CD4-positive, alpha-beta T cell treated with Interleukin-21 for 1 hour (primary cell): Measurements from ENCODE around the gene E2F1.

Source experiments
- DNase-seq: peaks from one replicate; pipeline ENCODE4 v3.0.0-alpha.2; 2020

Gene E2F1

DNA sequence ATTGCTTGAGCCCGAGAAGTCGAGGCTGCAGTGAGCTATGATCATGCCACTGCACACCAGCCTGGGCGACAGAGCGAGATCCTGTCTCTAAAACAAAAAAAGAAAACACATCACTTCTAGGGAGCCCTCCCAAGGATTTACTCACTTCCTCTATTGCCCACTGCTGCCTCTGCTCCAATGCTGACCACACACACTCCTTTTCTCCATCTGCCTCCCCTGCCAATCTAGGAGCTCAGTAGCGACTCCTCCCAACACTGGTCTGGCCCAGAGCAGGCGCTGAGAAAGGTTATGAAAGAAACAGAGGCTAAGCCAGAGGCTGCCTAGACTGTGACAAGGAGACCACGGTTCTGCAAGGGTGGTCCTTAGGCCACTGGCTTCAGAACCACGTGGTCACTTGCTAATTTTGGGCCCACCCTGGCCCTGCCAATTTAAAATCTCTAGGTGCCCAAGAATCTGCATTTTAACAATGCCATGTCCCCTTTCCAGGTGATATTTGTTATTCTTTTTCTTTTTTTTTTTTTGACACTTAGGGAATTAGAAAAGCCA, 1.3 kb upstream of the E2F1 start:
- no peak for DNase-seq

DNA sequence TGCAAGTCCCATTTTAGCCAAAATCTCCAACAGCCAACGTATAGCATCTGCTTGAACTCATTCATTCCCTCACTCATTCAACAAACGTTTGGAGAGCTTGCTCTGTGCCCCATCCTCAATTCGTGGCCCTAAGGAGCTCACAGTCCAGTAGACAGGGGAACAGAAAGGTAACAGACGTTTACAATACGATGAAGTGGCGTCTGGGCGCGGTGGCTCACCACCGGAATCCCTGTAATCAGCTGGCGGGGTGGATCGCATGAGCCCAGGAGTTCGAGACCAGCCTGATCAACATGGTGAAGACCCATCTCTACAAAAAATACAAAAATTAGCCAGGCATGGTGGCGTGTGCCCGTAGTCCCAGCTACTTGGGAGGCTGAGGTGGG, 790 bp upstream of the E2F1 start:
- no peak for DNase-seq

DNA sequence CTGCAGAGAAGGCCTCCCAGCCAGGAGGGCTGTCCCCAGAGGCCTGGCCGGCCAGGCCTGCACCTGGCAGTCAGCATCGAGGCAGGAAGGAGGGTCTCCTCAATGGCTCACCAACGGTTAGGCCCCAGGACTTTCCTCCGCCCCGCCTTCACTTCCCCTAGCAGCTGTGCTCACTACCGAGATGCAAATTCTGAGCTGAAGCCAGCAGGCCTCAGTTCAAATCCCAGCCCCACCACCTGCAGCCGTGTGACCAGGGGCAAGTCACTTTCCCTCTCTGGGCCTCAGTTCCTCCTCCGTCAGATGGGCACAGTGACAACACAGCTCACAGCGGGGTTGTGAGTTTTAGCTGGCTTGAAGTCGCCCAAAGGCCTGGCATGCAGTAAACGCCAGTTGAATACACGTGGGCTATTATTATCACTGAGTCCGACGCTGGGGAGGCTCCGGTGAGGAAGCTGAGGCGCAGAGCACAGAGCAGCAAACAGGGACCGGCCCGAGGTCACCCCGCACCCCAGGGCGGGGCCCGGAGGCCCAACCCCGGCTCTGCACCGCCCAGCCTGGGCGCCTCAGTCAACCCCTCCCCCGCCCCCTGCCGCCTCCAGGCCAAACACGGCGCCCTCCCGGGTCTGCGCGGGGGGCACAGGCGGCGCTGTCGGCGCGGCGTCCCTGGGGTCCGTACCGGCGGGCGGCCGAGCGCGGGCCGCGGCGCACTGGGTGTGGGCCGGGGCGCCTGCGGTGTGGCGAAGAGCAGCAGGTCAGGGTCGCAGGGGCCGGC, 671 bp downstream of the E2F1 start:
- DNase-seq = no peak

DNA sequence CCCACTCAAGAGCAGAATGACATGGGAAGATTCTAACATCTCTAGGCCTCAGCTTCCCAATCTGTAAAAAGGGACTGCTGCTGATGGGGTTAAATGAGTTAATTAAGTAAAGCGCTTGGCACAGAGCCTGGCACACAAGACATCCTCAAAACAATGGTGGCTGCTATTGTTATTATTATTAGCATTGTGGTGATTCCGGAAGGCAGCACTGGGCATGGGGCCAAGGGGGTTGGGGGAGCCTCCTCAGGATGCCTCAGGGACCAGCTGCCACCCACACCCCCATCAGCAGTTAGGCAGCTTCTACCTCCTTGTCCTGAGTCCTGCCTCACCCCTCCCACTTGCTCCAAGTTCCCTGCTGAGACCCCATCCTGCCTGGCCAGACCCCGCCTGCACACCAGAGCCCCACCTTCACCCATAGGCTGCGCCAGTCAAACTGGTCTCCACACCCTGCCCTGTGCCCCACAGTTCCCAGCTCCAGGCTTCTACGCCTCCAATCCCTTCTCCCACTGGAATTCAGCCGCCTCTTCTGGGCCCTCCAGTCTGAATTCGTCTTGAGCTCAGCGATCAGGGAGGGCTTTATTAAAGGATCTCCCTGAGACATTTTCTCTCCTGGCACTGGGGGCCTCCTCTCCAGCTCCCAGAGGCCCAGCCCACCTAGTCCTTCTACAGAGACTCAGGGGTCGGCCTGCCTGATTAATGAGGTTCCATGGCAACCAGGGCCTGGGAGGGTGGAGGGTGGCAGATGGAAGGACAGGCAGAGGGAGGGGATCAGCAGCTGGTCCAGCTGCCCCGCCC, 1.5 kb downstream of the E2F1 start:
- no peak for DNase-seq

DNA sequence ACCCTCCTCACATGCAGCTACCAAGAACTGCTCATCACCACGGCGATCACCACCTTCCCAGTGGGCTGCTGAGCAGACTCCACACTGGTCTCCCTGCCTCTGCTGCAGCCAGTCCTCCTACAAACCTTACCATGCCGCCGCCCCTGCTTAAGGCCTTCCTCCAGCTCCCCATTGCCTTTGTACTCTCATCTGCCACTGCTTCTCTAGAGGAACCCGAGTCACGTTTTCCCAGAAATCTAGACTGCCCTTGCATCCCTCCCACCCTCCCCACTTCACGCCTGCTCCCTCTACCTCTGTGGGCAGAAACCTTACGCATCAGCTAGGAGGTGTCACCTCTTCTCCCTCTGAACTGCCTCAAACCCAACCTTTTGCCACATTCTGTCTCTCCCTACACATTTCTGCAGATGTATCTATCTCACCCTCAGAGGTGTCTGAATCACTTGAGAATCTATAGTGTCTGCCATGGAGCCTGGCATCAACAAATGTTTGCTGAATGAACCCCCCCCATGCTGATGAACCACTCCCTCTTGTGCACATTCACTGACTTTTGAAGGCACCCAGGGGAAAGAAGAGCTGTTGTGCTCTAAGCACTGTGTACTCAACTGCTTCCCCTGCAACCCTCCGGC, 4.3 kb downstream of the E2F1 start:
- no peak for DNase-seq

DNA sequence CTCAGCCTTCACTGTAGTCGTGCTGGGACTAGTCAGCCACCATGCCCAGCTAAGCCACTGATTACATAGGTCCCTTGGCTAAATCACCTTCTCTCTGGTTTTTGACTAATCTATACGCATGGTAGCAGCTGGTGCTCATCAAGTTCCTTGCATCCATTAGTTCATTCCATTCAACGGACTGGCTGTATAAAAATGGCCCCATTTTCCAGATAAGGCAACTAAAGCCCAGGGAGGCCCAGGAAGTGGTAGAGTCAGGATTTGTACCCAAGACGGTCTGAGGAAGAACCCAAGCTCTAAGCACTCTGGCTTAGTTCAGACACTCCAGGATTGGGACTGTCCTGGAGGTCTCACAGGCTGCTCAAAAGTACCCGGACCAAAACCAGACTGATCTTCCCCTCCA, 4.9 kb downstream of the E2F1 start:
- DNase-seq = no peak

DNA sequence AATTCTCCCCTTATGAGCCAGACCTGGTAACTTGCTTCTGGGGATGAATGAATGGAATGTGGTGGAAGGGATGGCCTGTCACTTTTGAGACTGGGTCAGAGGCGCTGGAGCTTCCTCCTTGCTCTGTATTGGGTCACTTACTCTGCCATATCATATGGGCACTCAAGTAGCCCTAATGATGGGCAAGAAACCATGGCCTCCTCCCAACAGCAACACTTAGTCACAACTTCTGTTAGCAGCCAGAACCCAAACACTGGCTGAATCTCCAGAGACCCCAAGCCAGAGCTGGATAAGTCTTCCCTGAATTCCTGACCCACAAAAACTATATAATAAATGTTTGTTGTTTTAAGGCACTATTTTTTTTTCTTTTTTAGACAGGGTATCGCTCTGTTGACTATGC, 5.5 kb downstream of the E2F1 start:
- DNase-seq = no peak

DNA sequence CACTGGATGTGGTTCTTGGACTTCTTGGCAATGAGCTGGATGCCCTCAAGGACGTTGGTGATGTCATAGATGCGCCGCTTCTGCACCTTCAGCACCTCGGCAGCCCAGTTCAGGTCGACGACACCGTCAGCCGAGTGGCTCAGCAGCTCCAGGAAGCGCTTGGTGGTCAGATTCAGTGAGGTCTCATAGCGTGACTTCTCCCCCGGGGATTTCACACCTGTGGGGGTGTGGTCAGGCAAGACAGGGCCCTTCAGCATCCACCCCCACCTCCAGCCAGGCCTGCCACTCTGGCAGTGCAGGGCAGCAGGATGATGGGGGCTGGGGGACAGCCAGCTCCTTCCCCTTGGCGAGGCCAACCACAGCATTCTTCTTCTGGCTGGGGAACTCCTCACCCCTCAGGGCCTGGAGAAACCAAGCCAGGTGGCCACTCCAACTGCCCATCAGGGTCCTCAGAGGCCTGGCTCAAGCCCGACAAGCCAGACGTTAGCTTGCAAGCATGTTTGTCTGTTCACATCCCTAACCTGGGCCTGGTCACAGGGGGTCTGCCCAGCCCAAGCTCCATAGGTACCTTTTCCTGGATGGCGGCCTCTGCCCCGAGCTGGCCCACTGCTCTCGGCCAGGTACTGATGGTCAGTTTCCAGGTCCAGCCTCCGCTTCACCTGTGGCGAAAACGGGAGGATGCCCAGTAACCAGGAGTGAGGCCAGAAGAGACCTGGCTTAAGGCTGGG, 6.3 kb downstream of the E2F1 start:
- peak; percentile 69 for DNase-seq

DNA sequence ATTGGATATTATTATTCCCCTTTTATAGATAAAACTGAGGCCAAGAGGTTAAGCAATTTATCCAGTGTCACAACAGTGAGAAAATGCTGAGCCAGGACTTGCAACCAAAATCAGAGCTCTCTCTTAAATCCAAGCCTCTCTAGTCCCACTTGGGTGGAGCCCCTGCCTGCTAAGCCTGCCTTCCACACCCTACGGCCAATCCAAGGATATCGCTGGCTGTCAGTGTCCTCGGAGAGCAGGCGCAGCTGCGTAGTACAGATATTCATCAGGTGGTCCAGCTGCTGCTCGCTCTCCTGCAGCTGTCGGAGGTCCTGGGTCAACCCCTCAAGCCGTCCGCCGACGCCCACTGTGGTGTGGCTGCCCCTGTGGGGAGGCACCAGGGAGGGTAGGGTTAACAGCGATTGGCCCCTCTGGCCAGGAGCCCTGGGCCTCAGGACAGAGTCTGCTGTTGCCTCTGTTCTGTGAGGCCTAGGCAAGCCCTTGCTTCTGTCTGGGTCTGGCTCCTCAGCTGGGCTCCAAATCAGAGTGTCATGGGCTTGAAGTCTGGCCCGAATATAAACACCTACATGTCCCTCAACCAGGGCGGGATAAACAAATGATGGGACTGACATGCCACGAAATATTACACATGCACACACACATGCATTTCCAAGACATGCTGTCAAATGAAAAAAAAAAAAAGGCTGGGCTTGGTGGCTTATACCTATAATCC, 8.0 kb downstream of the E2F1 start:
- no peak for DNase-seq

DNA sequence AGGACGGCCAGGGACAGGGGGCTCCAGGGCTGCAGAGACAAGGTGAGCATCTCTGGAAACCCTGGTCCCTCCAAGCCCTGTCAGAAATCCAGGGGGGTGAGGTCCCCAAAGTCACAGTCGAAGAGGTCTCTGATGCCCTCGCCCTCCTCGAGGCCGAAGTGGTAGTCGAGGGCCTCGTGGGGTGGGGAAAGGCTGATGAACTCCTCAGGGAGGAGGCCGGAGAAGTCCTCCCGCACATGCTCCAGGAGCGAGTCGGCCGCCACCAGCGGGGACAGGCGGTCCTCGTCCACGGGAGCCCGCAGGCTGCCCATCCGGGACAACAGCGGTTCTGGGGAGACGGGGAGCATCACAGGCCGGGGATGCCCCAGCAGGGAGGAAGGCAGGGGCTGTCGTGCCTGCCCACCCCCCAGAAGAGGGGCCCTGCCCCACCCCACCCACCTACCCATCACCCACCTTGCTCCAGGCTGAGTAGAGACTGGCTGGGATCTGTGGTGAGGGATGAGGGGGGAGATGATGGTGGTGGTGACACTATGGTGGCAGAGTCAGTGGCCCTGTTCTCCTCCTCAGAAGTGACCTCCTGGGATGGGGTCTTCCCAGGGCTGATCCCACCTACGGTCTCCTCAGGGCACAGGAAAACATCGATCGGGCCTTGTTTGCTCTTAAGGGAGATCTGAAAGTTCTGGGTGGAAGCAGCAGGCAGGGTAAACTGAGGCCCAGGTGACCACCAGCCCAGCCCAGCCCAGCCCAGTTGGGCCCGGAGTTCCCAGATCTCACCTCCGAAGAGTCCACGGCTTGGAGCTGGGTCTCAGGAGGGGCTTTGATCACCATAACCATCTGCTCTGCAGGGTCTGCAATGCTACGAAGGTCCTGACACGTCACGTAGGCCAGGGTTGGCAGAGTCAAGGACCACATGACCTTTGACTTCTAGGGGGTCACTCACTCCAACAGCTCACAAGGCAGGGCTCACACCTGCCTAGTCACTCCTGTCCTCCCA, 9.2 kb downstream of the E2F1 start:
- DNase-seq = no peak

DNA sequence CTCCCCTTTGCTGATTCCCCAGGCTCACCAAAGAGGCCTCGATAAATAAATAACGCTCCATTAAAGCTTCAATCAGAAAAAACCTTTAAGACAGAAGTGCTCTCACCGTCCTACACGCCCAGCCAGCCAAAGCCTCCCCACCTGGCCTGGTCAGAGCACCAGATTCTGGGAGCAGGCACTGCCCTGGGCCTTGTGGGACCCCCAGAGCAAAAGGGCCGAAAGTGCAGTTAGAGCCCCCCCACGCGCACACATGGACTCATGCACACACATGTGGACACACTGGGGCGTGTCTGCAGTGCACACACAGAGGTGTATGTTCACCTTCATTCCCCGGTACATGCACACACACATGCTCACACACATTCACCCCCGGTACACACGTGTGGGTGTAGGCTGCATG, 10.1 kb downstream of the E2F1 start:
- no peak for DNase-seq

DNA sequence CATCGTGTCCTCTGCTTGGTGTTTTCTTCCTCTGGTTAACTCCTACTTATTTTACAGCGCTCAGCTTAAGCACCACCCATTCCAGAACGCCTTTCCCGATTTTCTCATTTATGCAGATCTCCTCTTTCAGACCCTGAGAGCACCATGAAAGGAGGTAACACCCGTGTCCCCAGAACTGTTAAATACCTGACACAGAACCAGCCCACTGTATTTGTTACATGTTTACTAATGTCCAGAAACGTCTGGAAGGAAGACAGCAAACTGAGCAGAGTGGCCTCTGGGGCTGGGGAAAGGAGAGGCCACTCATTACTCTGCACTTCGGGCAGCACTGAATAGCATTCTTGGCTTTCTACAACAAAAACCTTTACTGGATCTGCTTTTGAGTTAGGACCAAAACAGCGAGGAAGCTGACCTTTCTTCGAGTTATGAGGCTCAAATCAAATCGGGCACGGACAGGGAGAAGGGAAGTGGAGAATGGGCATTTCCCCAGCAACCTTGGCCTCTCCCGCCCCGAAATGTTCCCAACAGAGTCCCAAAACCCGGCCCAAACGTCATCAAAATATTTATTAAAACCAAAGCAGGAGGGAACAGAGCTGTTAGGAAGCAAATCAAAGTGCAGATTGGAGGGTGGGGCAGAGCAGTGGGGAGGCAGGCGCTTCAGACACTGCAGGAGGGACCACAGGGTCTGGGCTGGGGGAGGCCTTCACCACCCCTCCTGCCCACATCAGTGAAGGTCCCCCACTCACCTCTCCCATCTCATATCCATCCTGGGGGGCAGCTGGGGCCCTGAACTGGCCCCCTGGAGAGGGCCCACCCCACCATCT, 10.8 kb downstream of the E2F1 start:
- no peak for DNase-seq

DNA sequence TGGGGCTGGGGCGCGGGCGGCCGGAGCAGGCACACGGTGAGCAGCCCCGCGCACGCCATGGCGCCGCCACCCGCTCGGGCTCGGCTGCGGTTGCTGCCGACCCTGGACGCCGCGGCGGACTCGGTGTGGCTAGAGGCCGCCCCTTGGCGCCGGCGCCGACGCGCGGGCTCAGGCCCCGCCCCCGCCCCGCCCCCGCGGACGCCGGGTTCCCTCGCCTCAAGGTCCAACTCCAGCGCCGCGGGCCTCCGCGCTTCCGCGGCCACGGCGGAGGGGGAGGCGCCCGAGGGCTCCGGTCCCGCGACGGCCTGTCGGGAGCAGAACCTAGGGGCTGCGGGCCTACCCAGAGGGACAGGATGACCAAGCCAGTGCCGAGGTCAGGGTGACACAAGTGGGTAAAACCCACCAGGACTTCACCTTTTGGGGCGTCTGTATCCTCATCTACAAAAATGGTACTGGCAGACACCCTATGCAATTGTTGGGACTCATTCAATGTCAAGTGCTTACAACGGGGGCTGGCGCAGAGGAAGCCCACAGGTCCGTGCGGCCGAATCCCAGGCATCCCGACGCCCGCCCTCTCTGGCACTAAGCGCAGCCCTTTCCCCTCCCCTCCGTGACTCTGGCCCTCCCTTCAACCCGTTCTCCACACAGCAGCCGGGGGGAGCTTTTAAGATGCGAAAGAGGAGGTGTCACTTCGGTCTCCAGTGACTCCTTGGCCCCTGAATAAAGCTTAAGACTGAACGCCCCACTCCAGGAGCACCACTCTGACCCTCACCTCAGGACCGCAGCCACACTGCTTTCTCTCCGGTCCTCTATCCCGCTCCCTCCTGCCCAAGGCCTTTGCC, 11.7 kb downstream of the E2F1 start, which contains the start of gene NECAB3:
NECAB3 (minus strand) TSS at position 135 of the 842 bp plus-strand sequence; CDS start at position 59, 76 bp downstream.
- peak; percentile 70 for DNase-seq

DNA sequence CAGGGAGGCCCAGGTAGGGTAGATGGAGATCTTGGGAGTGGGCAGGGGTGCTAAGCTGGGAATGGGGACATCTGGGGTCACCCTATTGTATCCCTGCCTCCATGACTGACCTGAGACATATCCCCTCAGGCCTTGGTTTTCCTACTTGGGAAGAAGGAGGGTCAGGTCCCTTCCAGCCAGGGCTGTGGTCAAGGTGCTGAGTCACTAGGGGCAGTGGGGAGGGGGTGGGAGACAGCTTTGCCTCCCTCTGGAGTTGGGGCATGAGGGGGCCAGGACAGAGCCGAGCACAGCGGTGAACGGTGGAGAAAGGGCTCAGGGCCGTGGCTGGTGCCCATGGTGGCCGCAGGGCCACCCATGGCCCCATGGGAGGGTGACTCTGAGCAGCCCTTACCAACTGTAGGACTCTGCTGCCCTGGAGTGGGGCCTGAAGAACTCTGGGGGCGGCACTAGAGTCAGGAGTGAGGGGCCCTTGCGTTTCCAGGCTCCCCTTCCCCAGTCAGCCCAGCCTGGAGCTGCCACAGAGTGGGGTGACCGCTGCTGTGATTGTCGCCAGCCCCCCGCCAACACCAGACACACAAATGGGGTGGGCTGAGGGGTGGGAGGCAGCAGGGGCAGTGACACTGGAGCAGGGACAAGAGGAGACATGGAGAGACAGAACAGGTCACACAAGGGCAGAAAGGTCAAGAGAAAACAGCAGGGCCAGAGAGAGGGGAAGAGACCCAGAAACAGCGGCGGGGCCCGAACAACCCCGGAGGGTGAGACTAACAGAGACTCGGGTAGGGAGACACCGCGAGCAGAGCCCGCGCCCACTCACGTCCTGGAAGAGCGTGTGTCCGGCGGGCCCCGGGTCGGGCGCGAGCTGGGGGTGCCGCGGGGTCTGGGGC, 12.5 kb downstream of the E2F1 start:
- DNase-seq = no peak

DNA sequence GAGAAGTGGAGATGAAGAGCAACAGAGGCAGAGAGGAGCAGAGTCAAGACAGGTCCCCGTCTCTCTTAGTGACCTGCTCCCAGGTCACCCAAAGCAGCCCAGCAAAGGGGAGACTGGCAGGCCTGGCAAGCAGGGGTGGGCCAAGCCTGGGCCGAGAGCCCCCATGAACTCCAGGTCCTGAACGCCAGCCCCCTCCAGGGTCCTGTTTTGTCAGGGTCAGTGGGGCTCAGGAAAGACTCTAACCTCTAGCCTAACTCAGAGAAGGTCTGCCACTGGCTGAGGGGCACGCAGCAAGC, 13.1 kb downstream of the E2F1 start:
- no peak for DNase-seq

DNA sequence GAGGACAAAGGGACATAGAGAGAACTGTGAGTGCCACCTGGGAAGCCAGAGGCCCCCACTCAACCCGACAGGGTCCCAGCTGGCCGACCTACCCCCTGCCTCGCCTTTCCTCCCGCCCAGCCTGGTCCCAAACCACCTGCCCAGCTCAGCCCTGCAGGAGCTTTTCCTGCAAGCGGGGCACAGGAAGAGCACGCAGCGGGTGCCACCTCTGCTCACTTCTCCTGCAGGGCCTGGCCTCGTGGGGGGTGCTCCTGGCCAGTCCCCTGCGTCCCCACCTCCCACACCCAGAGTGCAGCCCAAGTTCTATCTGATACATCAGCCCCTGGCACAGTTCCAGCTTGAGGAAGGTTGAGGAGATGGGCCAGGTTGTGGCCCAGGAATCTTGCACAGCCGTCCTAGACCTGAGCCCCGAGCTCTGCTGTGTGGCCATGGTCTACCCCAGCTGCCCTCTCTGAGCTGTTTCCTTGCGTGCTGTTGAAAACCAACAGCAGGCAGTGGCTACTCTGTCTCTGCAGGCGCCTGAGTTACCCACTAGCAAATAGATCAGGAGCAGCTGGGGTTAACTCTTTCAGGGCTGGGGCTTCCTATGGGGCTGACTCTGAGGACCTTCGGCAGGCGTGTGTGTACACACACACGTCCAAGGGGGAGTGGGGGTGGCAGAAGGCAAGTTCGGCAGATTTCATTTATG, 13.6 kb downstream of the E2F1 start:
- DNase-seq = no peak

DNA sequence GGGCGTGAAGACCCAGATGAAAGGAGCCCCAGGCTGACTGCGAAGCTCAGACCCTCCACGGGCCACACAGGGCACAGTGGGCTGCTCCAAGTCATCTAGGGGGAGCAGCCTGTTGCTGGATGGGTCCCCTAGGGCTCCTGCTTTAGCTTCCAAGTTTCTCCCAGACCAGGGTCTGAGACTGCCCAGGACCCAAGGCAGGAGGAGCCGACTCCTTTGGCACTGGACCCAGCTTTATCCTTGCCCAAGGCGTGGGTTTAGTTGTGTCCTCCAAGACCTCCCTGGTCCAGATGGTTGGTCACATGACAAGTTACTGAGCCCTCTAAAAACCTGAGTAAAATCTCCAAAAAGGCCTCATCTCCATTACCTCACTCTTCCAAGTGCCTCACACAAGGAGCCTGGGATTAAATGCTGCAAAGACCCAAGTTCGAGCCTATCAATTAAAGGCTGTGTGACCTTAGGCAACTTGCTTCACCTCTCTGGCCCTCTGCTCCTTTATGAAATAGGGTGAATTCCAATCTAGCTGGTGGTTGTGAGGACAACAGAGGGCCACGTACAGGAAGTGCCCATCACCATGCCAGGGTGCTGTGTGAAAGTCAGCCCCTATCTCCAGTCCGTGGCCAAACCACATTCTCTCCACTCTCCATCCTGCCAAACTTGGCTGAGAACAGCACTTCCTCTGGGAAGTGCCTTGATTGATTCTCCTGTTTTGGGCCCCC, 14.5 kb downstream of the E2F1 start:
- no peak for DNase-seq
